Fibroblast of skin of left biceps (primary cell): ENCODE measurements around the gene SORBS2.

Experiments used
- DNase-seq, 2 experiments: peaks; one replicate each; pipeline ENCODE4 v3.0.0-alpha.2; 2013; ENCODE audit warnings: low read depth in 2 of 2

SORBS2 gene

DNA sequence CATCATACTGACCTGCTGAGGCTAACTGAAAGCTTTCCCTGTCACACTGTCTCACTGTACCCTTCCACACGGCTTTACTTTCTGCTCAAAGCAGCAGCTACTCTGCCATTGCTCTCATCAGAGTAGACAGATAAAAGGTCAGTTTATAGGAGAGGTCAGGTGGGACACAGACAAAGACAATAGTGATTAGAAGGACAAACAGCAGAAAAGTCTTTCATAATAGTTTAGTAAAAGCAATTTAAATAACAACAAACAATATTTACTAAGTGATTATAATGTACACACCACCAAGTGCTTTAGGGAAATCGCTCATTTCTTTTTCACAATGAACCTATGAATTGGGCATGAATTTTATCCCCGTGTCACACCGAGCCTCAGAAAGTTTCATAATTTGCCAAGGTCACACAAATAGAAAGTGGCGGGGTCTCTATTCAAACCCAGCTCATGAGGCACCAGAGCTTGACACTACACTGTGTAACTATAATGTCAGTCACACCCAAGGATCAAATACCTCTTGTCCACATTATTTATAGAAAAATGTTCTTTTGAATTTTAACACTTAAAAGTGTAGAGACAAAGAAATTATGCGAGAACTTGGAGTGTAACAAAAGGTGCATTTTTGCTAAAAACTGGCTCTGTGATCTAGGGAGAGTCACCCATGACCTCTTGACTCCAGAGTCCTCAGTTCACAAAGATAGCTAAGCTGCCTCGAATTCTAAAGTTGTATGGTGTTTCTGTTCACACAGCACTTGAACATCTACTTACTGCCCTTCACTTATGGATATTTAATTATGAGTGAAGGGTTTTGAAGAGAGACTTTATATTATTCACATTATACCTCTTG lies 24.5 kb upstream of the SORBS2 start:
- no peak for DNase-seq

- no peak for DNase-seq
Observed at GRCh38 chr4:185835814-185836213, 23.8 kb upstream of the SORBS2 start.

GRCh38 chr4:185835336-185835735 lies 23.3 kb upstream of the SORBS2 start:
- no peak for DNase-seq

DNA sequence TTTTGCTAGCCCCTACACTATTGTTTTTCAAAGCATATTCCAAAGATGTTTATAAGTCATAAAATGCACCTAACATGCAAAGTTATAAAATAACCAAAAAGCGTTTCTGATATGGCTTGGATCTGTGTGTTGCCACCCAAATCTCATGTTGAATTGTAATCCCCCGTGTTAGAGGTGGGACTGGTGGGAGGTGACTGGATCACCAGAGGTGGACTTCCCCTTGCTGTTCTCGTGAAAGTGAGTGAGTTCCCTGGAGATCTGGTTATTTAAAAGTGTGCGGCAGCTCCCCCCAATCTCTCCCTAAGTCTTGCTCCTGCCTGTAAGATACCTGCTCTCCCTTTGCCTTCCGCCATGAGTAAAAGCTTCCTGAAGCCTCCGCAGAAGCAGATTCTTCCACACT lies 22.8 kb upstream of the SORBS2 start:
- DNase-seq, result no peak

DNA sequence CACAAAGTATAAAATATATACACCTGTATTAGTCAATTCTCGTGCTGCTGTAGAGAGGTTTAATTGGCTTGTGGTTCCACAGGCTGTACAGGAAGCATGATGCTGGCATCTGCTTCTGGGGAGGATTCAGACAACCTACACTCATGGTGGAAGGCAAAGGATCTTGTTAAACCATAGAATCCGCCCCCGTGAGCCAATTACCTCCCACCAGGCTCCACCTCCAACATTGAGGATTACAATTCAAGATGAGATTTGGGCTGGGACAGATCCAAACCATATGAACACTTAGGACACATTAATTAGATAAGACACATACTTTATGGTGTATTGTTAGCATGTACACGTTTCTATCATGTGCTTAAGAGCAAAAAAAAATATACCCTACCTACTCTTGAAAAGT lies 22.1 kb upstream of the SORBS2 start:
- DNase-seq, result no peak

- DNase-seq, result no peak
Observed at GRCh38 chr4:185833055-185833598, 21.1 kb upstream of the SORBS2 start.

- no peak for DNase-seq
Observed at GRCh38 chr4:185831125-185831815, 19.3 kb upstream of the SORBS2 start.

DNA sequence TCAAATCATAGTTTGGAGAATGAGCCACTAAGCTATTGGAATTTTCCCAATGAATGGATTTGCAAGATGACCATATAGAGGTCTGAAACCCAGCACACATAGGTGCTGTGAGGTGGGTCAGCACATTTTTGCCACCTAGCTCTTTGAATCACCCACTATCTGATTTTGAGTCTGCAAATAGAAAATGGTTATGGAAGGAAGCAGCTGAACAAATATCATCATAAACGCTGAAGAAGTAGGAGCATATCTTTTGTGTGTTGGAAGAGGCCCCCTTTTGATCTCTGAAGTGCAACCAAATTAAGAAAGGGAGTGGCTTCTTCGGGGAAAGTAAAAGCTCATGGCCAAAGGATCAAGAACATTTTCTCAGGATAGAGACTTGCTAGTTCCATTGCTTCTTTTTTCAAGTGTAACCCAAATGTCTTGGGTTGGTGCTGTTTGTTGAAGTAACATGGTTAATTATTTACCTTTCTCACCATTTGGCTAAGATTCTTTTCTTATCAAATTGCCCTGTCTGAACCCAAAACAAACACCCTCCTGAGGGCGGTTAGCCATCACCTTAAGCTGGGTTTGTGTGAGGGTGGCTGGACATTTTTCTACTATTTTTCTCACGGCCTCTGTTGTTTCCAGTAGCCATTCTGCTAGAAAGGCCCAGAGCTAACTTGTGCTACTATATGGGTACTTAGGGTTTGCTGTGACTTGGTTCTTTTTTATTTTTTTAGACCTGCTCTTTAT lies 18.4 kb upstream of the SORBS2 start:
- DNase-seq, result no peak

GRCh38 chr4:185826381-185826780 lies 14.4 kb upstream of the SORBS2 start:
- DNase-seq, result no peak

DNA sequence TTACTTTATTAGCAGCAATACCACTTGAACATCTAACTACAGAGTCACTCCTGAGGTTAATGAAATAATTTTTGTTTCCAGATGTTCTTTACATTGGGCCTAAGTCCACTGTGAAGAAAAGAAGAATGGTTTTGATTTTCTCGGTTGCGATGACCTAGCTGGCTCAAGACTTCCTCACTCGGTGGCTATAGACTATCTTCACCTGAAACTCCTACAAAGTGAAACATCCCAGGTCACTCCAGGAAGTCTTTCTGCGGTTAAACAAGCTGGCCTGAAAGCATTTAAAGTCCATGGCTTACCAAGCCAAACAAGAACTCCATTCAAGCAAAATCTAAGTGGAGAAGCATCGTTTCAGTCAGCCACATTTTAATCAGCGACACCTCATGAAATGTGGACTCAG lies 13.7 kb upstream of the SORBS2 start:
- DNase-seq, result no peak

GRCh38 chr4:185822791-185823190 lies 10.8 kb upstream of the SORBS2 start:
- DNase-seq, result no peak

DNA sequence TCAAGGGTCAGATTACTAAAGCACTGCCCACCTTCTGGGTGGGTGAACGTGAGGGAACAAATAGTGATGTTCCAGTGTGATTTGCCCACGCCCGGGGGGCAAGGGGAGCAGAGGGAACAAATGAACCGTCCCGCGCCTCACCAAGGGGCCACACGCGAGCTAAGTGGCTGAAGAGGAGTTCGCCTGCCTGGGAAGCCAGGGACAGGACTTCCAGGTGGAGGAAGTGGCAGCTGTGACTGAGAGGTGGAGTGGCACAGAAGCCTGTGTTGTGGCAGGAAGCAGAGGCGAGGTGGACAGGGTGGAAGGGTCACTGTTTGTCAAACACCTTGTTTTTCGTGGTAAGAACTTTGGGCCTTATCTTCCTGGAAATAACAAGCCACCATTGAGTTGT lies 9.0 kb upstream of the SORBS2 start:
- no peak for DNase-seq

DNA sequence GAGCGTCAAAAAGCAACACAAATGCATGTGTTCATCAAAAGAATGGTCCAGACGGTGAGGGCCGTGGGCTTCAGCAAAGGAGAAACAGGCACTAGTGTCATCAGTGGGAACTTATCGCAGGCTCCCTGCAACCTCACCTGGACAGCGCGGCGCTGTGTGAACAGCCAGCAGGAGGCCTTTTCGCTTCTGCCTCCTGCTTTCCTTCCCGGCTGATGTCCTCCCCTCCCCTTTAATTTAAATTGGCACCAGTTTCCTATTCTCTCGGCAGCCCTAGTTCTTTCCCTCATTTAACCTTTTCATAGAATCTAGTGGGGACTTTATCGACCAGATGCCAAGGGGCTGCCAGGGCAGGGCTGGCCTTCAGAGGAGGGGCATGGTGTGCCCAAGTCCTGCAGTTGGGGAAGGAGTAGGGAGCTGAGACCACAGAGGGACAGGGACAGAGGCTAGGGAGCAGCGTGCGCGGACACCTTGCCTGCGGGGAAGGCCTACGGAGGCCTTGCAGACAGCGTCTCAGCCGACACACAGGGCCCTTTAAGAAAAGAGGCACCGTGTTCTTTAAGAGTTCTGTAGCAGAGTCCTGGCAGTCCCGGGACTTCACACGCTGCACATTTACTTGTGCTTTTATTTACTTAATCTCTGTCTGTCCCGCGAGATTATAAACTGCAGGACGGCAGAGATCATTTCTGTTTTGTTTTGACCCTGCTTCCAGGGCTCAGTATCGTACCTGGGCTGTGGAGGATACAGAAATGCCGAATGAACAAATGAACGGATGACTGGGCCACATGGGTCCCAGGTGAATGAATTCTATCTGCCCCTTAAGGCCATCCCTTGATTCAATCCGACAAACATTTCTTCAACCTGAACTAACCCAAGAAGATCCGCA lies 8.4 kb upstream of the SORBS2 start:
- no peak for DNase-seq

DNA sequence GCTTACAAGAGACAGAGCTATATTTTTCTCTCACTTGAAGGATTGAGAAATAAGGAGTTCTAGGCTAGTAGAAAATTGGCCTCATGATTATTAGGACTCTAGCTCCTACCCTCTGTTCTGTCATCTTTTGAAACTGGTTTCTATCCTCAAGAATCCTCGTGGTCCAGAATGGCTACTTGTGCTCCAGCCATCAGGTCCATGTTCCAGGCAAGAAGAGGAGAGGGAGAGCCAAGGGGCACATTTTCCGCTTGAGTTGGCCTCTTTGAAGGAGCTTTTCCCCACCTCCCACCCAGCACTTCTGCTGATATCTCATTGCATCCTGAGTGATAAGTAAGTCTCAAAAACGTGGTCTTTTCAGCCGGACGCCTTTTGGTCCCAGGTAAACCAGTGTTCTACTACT lies 7.2 kb upstream of the SORBS2 start:
- no peak for DNase-seq

GRCh38 chr4:185817403-185817818 lies 5.4 kb upstream of the SORBS2 start:
- DNase-seq, result no peak

GRCh38 chr4:185813133-185813532 lies 1.1 kb upstream of the SORBS2 start:
- DNase-seq, result no peak

DNA sequence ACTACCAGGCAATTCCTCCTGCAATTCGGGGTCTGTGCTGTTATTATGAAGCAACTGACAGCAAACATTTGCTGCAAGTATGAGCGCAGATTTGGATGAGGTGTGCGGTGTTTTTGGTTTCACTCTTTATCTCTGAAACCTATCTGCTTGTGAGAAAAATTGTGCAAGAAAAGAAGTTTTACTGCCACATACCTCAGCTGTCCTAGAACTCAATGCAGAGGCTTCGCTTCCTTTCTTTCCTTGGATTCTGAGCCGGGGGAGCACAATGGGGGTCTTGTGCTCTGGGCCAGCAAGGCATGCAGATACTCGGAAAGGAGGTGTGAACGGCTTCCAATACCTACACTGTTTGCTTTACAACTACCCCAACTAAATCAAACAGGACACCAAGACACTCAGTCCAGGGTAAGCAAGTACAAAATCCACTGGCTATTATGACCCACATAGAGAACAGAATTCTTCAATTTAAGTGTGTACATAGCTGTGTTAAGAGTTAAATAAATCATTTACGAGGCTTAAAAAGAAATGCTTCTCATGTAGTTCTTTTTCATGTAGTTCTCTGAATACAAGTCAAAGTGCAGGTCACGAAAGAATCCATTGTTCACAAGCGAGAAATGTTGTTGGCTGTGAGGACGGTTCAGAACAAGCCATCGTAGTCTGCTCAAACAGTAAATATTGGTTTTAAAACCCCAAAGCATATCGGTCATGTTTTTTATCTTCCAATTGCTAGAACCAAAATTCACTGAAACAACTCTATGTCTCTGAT lies 1.1 kb downstream of the SORBS2 start:
- no peak for DNase-seq

DNA sequence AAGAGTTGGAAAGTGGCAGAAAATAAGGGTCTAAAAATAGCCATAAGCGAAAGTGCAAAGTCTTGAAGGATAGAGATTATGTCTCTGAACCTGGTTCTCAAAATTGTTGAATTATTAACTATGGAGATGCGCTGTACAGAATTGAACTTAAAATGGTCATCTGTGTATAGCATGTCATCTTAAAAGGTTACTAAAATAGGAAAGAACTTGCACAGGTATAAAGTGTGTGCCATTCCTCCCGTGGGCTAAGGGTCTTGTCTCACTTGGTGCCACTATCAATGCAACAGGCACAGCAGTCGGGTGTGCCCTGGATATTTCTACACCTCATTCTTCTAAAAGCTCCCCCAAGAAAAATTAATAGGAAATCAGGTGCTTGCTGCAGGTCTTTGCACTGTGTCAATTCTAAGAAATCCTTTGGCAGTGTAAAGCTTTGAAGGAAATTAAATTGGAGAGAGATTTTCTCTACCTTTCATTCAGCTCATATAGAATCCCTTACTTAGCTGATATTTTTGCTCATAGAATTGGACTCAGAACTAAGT lies 2.4 kb downstream of the SORBS2 start:
- no peak for DNase-seq

GRCh38 chr4:185809121-185809520 lies 2.9 kb downstream of the SORBS2 start:
- DNase-seq, result no peak

DNA sequence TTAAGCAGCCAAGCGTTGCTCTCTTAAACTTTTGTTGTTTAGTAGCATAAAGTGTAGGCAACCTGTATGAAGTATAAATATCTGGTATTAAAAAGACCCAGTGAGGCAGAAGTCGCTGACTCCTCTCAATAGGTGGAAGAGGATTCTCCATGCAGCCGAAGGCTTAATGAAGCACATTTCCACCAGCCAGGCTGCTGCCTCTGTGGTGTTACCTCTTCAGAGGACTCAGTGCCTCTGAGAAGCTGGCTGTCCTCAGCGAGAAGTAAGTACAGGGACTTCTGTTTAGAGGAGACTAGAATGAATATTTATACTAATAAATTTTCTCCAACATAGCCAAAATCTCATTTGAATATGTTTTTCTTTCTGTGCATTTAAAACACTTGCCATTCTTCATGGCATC lies 6.0 kb downstream of the SORBS2 start:
- no peak for DNase-seq
